A673 (cell line): Measurements from ENCODE around the gene CORO7. TPM values are rescaled to one million over a fixed set of nuclear protein-coding genes. Genes with fewer than 3 reads are reported as not detected.
"Not testable (repeated sequence)": the region's sequence is repeated elsewhere in the genome, so short reads cannot be mapped to it uniquely, and the experiment has no call there.

Experiments
- BruUV-seq: library from RNA; stranded (reverse); fragments of 400-500 nt; replicated peaks from 2 replicates; lab custom pipeline; 2021; lab: Mats Ljungman, UMichigan
- CTCF ChIA-PET: fragments of 300-600 bp; sonication (Branson Sonifier 250); formaldehyde crosslinking; loops from one replicate; lab custom pipeline; 2022; ENCODE audit warnings: antibody characterized with exemption; lab: Charles Lee
- POLR2A ChIA-PET: fragments of 300-600 bp; sonication (Branson Sonifier 250); formaldehyde crosslinking; loops from one replicate; lab custom pipeline; 2022; ENCODE audit warnings: antibody characterized with exemption; ENCODE audit not compliant: low non-redundant PET; lab: Charles Lee
- DNase-seq: peaks from one replicate; pipeline ENCODE4 v3.0.0-alpha.2; 2015; ENCODE audit warnings: low spot score
- H3K27ac ChIP-seq: fragments of 200-600 bp; sonication (generic); 2 replicates; pipeline ENCODE4 v1.5.1; 2016; ENCODE audit warnings: mixed run types, low read depth, mild to moderate bottlenecking, mixed read lengths, antibody characterized with exemption, low read length; ENCODE audit not compliant: poor library complexity, severe bottlenecking
- H3K27me3 ChIP-seq: fragments of 200-600 bp; sonication (generic); replicated peaks from 2 replicates; pipeline ENCODE4 v1.6.1; 2017; ENCODE audit warnings: mixed run types, low read depth, mild to moderate bottlenecking, mixed read lengths, antibody characterized with exemption, low read length; ENCODE audit not compliant: insufficient read depth, poor library complexity
- H3K36me3 ChIP-seq: fragments of 200-600 bp; sonication (generic); 2 replicates; pipeline ENCODE4 v1.6.1; 2016; ENCODE audit warnings: mixed run types, mild to moderate bottlenecking, mixed read lengths, antibody characterized with exemption, low read length; ENCODE audit not compliant: insufficient read depth, poor library complexity, severe bottlenecking
- H3K4me1 ChIP-seq: fragments of 200-600 bp; sonication (generic); 2 replicates; pipeline ENCODE4 v1.6.1; 2017; ENCODE audit warnings: mixed run types, mild to moderate bottlenecking, mixed read lengths, antibody characterized with exemption, low read length; ENCODE audit not compliant: insufficient read depth, poor library complexity, severe bottlenecking
- H3K4me3 ChIP-seq: fragments of 200-600 bp; sonication (generic); 2 replicates; pipeline ENCODE4 v1.5.1; 2016; ENCODE audit warnings: low read depth, mixed run types, mild to moderate bottlenecking, mixed read lengths, low read length; ENCODE audit not compliant: poor library complexity, severe bottlenecking
- H3K9me3 ChIP-seq: fragments of 200-600 bp; sonication (generic); 2 replicates; pipeline ENCODE4 v1.6.1; 2016; ENCODE audit warnings: mixed run types, low read depth, mild to moderate bottlenecking, mixed read lengths, antibody characterized with exemption, low read length; ENCODE audit not compliant: poor library complexity, severe bottlenecking
- CTCF ChIP-seq: fragments of 300-800, 200-600 bp; sonication (generic); conservative IDR thresholded peaks from 2 replicates; pipeline ENCODE4 v1.5.1; 2017; ENCODE audit warnings: low read depth, mild to moderate bottlenecking, antibody characterized with exemption, low read length, moderate library complexity, mixed read lengths
- EZH2 ChIP-seq: fragments of 200-600 bp; sonication (generic); IDR thresholded peaks from 2 replicates; pipeline ENCODE4 v1.6.1; 2017; ENCODE audit warnings: borderline replicate concordance, low read depth, mild to moderate bottlenecking, mixed read lengths, antibody characterized with exemption, low read length; ENCODE audit not compliant: poor library complexity, severe bottlenecking
- intact Hi-C: fragments of 100-400 bp; cut with micrococcal nuclease; formaldehyde crosslinking; loops from one replicate; pipeline ENCODE4 v1.10.0; 2022; ENCODE audit not compliant: unreplicated experiment
- total RNA-seq: library from RNA; stranded (reverse); gene quantifications from 2 replicates; pipeline ENCODE4 v1.2.3, GENCODE V29; 2021

The CORO7 gene
- total RNA-seq, 1 experiment from 2014 or later = 24.4 TPM

- BruUV-seq = no TSS peak
- Histone ChIP-seq H3K27me3 (no peaks in the 10 kb centered on the region), H3K9me3 (no peaks in the 10 kb centered on the region), H3K4me1 (no peaks in the 10 kb centered on the region), H3K36me3 (peaks cover 12% of the 10 kb centered on the region), H3K4me3 (no peak overlapping the region), H3K27ac (no peak overlapping the region)
- no peak for DNase-seq
- intact Hi-C loops = no loop called here
- CTCF ChIA-PET = no interaction called here
- TF ChIP-seq EZH2 (no peak), CTCF (no peak)
- POLR2A ChIA-PET = no interaction called here
These were observed 70.3 kb downstream of the CORO7 start for GRCh38 chr16:4345836-4346781.

- H3K27me3 ChIP-seq = no peaks in the 10 kb centered on the region
- H3K4me3 ChIP-seq = no peak overlapping the region
- TF ChIP-seq CTCF (no peak), EZH2 (no peak)
- DNase-seq = no peak
- H3K9me3 ChIP-seq = no peaks in the 10 kb centered on the region
- BruUV-seq = no TSS peak
- CTCF ChIA-PET = no interaction called here
- peaks cover 15% of the 10 kb centered on the region for H3K36me3 ChIP-seq
- intact Hi-C loops = no loop called here
- POLR2A ChIA-PET = no interaction called here
- H3K27ac ChIP-seq = no peak overlapping the region
- H3K4me1 ChIP-seq = peaks cover 8% of the 10 kb centered on the region
These were observed 71.2 kb downstream of the CORO7 start for GRCh38 chr16:4344983-4345835.

GRCh38 chr16:4344300-4344982 is 72.0 kb downstream of the CORO7 start:
- BruUV-seq, H3K4me3 ChIP-seq, intact Hi-C loops, DNase-seq, H3K9me3 ChIP-seq, H3K27me3 ChIP-seq, H3K27ac ChIP-seq, CTCF ChIA-PET: not testable (repeated sequence)
- Histone ChIP-seq H3K4me1 (peaks cover 16% of the 10 kb centered on the region), H3K36me3 (peaks cover 16% of the 10 kb centered on the region)
- POLR2A ChIA-PET = interaction anchor here (0.7 kb wide), 1 partner anchor 31 kb away, joined by 3 read pairs; no protein-coding TSS in a partner anchor
